Measurements from ENCODE around the gene MEIS1.
"Not testable (repeated sequence)": the region's sequence is repeated elsewhere in the genome, so short reads cannot be mapped to it uniquely, and the experiment has no call there.

MEIS1 gene

DNA sequence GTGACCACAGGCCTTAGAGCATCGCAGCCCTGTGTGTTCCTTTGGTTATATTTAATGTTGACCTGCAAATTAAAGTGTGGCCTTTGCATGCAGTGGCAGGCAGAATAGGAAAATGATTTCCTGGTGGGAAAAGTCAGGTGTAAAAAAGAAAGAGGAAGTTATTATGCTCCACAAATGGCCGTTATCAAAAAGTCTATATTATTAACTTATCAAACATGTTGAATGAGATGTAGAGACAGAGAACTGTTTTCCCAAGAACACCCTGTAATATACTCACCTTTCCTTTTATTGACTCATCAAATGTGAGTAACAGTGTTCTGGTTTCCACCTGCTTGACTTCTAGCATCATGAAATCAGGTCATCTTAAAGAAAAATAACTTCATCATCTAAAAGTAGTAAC, 35.3 kb downstream of the MEIS1 start:
- DNase-seq, result no peak

DNA sequence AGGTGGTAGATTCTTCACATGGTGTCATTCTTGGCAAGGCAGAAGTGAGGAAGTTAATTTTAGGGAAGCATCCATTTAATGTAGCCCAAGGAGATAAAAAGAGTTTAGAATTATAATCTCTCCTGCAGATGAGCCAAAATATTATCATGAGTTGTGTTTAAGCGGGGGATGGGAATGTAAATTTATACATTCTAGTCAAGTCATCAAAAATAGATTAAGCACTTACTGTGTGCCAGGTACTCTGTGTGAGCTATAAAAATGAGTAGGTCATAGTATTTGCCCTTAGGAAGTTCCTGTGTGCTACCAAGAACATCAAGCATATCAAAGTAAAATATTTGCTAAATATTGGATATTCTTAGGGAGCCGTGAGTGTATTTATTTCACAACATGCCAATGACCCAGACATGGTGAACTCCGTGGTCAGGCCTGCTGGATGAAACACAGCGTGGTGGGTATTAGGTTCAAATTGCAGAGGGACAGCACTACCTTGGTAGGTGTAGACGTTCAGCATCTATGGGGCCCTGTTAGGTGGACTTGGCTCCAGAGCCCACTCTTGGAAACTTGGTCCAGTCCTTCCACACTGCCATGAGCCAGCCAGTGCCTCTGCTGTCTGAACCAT, 37.4 kb downstream of the MEIS1 start:
- no peak for DNase-seq

DNA sequence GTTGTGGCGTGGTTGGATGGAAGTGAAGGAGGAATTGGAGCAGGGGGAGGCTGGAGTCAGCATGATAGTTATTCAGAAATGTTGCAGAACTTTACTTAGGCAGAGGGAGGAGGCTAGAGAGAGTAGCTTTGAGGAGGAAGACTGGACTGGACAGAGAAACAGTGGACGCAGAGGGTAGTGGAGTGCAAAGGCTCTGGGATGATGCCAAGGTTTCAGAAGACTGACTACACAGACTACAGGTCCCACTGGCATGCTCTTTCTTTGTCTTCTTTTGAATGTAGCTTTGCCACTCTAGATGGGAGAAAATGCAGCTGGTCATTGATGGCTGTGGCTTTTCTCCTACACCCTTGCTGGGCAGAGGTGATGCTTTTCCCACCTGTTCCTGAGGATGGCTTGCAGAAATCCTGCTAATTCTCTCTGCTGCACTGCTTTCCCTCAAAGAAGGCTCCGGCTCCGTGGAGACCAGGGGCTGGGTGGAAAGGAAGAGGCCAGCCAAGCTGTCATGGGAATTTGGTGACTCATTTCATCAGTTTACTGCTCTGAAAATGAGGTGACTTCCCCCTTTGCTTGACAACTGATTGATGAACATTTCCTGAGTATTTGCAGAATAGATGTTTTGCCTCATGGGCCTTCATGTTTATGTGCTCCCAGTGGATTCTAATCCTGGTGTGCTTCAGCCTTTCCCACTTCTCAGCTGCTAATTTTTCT, 42.4 kb downstream of the MEIS1 start:
- DNase-seq, result no peak

DNA sequence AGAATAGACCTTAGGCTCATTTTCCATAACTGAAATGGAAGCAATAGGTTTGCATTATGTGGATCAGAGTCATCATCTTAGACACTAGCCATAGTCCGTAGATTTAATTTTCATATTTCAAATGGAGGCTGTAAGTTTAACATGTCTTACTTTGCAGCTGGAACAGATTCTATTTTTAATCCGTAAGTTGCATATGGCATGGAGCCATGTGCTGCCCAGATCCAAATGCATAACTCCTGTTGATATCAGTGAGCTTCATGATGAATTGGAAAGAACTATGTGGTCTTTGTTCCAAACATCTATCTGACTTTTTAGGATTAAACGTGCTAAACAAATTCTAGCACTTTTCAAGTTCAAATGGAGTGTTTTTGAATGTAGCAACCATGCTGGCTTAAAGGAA, 43.4 kb downstream of the MEIS1 start:
- no peak for DNase-seq

DNA sequence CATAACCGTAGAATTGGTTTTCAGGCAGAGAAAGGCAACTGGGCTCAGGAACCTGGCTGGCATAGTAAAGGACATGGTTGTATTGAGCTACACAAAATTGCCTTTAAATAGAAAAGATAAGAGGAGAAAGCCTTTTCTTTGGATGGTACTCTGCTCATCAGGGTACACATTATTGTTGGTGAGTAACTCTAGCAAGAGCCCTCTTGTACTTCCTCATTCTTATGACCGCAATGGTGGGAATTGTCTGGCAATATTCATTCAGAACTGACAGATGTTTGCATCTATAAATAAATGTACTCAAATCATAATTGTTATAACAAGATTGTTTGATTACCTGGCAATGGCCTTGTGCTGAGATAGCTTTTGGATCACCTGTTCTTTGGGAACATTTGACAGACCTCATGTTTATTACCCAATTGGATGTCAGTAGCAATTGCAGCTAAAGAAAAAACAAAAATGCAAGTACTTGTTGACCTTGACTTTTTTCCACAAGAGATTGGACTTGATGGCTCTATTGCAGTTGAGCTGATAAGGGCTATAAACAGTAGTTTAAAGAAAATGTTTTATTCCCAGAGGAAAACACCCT, 43.9 kb downstream of the MEIS1 start:
- DNase-seq, result no peak

DNA sequence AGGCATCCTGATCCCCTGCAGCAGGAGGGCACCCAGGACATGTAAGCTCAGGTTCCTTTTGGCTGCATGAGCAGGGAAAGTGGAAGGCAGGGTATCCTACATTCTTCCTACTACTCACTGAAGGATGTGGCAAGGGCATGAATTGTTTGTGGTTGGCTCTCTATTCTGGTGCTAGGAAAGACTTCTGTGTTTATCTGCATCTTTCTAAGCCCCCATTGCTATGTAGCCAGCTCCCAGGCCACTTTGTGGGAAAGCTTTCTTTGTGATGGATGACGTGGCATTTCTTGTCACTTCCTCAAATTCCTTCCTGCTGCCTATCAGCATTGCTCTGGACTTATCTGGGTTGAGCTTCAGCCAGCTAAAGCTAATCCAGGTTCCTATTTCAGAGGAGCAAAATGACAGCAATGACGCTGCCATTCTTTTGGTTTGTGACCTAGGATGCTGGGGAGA, 46.2 kb downstream of the MEIS1 start:
- DNase-seq, result no peak

DNA sequence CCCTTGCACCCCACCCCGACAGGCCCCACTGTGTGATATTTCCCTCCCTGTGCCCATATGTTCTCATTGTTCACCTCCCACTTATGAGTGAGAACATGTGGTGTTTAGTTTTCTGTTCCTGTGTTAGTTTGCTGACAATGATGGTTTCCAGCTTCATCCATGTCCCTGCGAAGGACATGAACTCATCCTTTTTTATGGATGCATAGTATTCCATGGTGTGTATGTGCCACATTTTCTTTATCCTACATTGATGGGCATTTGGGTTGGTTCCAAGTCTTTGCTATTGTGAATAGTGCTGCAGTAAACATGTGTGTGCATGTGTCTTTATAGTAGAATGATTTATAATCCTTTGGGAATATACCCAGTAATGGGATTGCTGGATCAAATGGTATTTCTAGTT, 50.3 kb downstream of the MEIS1 start:
- DNase-seq, result not testable (repeated sequence)

DNA sequence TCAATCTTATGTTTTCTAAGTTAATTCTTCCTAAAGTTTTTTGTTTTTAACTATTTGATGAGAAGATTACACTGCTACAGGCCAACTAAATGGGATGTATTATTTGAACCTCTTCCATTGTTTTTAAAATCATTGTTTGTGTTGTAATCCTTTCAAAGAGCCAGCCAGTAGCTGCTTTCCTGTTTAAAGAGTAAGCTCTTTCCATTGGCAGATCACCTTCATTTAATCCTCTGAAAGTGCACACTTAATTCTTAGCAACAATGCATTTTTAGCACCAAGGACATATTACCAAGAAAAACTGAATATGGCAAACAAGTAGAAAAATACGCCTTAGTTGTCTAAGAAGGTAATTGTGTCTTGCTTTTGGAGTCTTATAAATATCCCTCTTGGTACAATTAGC, 54.0 kb downstream of the MEIS1 start:
- no peak for DNase-seq

DNA sequence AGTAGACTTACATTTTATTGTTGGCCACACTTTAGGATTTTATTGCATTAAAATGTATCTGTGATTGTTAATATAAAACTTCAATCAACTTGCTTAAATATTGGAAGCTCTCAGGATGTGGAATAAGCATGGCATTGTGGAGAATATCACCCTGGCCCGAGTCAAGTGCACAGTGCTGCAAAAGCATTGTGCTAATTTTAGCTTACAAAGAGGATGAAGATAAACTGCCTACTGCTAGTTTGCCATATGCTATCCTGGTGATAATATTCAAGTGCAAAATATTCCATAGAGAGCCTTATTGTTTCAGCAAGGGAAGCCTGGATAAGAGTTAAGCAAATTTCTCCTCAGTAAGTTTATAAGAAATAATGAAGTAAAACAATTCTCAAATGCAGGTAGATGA, 54.5 kb downstream of the MEIS1 start:
- no peak for DNase-seq

DNA sequence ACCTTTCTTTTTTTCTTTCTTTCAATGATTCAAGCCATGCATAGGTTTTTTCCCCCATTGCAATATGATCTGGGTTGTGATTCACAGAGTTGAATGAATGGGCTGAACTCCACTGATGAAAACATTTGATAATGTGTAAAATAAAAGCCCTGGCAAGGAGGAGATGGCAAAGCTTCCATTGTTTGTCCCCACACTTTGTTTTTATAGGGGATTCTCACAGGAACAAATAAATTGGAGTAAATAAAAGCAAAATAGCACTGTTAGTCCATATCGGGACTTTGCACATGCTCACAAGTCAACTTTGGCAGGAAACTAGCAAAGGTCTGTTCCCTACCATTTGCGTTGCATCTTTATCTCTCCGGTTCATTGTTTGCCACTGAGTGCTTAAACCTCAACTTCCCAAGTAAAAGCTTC, 55.7 kb downstream of the MEIS1 start:
- no peak for DNase-seq

DNA sequence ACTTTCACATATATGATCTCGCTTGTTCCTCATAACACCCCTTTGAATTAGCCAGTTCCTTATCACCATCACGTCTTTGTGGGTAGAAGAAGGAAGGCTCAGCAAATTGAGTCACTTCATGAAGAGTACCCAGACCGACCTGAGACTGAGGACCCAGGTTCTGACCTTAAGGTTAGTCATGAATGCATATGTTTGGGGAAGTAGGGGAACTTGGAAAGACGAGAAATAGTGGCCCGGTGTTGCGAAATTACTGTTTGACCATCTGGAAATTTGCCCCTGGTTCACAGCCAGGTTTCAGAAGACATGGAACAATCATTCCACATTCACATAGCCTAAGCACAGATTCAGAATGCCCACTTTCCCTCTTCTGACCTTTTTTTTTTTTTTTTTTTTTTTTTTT, 59.8 kb downstream of the MEIS1 start:
- no peak for DNase-seq

DNA sequence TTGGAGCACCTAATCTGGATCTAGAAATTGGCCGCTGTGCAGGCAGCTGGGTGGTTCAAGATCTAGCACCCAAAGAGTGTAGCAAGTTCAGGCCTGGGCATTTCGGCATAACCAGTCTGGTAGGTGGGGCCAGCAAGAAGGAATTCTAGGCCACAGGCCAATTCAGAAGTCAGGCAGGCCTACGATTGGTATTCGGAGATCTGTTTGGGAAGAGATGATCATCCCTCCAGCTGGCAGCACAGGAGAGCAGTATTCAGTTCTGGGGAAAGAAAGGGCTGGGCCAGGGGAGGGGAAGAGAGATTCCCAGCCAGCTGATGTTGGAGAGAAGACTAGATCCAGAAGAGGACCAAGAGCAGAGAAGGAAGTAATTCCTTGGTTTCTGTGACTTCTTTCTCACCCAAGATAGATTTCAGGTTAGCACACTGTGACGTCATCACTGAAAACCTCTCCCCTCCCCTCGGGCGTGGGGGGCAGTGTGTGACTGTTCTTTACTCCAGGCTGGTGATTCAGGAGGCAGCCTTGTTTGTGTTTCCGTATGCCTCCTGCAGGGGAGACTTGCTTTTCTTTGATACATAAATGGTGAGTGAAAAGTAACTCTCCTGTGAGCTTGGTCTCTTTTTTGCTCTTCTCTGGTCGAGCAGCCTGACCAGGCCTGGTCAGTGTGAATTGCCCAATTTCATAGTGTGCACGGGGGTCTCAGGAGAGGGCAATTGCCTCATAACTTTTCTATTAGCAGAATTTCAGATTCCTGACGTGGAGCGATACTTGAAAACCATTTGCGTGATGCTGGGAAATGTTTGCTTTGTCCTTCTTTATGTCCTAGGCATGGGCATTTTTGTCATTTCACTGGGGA, 61.1 kb downstream of the MEIS1 start:
- DNase-seq, result no peak

DNA sequence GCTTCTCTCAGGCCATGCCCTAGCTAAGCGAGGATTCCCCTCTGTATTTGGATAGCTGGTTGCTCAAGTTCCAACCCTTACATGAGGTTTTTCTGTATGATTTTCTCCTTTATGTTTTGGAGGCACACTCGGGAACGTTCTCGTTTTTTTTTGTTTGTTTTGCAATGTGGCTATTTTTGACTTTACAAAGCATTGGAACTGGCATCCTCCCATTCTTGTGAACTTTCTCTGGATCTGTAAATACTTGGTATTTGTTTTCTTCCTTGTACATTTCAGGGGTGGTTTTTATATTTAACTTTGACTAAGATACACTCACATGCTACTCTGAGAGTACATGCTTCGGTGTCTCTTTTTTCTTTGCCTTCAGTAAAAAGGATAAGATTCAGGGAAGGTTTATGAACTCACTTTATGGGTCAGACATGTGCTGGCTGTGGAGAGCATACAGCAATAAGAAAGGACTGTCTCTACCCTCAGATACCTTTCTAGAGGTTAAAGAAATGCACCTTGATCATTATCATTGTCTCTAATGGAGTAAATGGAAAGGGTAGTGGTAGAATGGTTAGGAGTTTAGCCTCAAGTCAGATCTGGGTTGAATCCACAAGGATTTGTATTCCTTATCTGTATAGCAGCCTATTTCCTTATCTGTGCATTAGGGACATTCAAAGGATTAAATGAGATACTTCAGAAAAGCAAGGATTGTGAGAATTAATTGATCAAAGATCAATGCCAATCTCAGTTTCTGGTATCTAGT, 61.9 kb downstream of the MEIS1 start:
- DNase-seq, result no peak

DNA sequence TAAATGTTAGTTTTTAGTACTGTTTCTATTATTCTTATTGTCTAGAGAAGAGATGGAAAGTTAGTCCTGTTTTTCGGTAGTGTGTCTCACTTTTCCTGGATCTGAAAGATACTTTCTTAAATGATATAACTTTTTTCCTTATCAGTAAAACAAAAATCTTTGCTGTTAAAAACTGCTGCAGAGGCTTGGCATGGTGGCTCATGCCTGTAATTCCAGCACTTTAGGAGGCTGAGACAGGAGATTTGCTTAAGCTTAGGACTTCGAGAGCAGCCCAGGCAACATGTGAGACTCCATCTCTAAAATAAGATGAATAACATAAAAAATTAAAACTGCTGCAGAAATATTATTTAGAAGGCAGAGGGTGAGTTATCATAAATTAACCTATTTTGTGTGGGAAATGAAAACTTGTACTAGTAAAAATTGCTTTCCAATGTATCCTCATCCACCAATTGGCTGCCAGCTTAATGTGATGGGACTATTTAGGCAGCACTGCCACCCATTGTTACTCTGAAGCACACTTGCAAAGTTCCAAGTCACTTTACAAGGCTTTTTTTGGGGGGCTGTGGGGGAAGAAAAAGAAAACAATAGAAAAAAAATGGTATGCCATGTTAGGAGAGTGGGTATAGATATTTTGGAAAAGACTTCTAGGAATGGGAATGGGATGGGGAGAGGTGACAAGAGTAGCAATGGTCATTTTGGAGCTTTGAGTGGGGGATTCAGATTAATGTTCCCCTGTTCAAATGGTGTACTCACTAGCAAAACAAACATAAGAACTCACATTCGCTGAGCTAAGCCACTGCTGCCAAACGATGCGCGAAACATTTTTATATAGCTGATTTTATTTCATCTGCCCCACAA, 62.7 kb downstream of the MEIS1 start:
- no peak for DNase-seq

DNA sequence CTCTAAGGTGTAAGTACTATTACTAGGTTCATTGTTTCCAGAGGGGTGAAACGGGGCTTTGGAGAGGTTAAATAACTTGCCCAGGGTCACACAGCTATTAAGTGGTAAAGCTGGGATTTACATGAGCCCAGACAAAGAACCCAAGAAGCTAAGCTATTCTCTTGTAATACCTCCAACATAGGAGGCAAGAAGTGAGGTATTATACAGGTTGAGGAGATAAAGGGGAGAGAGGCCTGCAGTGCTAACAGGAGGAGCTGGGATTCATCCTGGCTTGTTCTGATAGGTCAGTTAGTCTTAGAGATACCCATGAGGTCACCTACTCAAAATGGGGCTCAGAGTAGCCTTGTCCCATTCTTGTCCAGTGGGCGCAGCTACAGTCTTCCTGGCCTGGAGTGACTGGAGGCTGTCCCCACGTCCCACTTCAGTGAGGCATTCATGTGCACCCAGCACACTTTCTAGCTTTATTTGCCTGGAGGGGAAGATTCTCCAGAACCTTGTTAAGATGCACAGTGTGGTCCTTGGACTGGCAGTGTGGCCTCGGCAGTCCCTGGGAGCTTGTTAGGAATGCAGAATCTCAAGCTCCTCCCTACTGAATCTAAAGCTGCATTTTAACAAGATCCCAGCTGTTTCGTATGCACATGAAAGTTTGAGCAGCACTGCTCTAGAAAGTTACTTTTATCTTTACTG, 63.5 kb downstream of the MEIS1 start:
- DNase-seq, result no peak

DNA sequence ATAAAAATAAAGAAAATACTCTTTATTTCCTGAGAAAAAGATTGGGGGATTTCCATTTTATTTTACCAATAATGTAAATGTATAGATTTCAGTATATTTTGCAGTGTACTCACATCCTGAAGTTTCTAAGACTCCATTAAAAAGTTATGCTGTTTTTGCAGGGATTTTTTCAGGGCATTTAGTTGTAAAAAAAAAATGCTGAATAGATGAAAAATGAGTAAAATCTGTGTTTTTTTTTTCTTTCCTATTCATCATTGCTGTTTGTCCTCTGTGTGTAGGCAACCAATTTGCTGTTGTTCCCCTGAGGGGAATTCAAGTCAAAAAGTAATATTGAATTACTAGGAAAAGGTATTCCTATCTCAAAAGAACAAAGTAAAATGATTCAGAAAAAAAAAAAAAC, 66.3 kb downstream of the MEIS1 start:
- no peak for DNase-seq

DNA sequence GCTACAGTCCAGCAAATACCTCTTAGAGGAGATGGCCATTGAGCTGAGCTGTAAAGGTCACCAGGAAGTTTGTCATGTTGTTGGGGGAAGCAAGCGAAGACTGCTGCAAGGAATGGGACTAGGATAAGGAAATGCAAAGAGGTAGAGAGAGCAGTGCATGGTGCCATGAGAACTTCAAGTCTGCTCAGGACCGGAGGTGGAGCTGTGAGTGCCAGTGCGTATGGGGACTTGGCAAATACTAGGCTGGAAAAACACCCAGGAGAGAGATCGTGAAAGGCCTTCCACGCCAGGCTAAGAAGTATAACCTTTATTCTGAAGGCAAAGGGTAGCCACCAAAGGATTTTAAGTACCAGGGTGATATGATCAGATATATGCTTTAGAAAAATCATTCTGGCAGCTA, 71.3 kb downstream of the MEIS1 start:
- DNase-seq, result no peak

DNA sequence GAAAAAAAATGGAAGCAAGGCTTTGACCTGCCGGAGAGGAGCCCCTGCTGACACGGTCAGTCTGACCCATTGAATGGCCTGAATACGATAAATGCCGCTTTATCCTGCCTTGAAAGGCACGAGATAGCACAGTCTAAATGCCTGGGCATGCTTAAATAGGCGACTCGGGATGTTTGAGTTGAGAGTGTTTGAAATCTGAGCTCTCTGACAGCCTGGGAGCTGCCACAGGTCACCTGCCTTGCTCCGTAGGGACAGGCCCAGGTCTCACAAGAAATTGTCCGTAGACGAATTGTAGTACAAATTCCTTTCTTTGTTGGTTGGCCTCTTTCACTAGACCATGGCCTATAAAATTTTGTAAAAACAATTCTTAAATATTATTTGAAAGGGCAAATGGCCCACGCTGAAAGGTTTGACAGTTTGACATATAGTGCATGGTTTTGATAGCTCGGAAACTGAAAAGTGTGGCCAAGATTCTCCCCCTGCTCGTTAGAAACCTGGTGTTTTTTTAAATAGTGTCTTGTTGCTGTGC, 72.8 kb downstream of the MEIS1 start:
- no peak for DNase-seq

DNA sequence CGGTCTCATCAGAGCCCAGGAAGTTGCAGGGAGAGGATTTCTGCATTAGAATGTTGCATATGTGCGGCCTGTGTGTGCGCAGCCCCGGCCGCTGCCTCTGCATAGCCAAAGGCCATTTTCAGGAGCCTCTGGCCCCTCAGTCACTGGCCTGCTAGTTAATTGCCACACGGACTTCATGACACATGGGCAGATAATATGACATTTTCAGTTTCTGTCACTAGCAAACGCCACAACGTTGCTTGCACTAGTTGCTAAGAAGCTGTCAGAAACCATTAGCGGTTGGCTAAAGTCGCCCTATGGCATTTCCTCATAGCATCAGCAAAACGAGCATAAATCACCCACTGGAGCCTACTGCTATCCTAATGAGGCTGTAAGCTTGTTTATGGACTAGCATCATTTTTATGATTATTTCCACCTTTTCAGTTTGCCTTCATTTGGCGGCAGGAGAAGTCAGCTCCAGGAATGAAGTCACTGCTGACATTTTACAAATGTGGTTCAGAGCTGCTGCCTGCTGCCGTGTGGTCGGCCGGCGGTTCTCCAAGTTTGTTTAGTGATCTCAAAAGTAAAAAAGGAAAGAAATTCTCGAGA, 73.7 kb downstream of the MEIS1 start:
- no peak for DNase-seq

DNA sequence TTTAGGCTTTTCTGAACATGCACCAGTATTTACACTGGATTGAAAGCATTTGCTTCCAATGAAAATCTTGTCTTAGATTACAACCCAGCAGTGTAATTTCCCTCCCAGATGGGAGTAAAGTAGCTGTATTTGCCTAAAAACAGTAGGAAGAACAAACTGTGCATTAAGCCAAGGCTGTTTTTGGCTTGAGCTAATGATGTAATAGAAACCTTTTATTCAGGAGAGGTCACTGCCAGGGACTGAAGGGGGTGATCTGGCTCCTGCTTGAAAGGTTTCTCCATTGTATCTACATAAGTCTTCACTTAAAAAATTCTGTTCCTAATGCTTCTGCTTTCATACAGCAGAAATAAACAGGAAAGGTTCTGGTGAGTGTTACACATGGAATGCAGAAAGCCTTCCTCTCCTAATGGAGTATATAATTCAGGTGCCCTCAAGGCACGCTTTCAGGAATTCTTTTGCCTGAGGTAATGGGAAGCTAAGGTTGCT, 74.4 kb downstream of the MEIS1 start:
- DNase-seq, result no peak
